Measurements from ENCODE around the gene TRIM33. TPM values are rescaled to one million over a fixed set of nuclear protein-coding genes. Genes with fewer than 3 reads are reported as not detected.
"Not testable (repeated sequence)": the region's sequence is repeated elsewhere in the genome, so short reads cannot be mapped to it uniquely, and the experiment has no call there.

Gene TRIM33
- total and polyA plus RNA-seq, 2 donors (not counting 1 experiment from before 2014, with no cell fraction given): 13.7 to 61.0 TPM

GRCh38 chr1:114423455-114423854, 87.5 kb downstream of the TRIM33 start:
- ChIA-PET POLR2A (no interaction called here), CTCF (no interaction called here)
- H3K27me3 ChIP-seq (replicated peaks in 1 of 4; ENCODE audit: control extremely low read depth in 1 of 4, control insufficient read depth in 3 of 4, insufficient read depth in 4 of 4, low read length in 3 of 4): no peaks in the 10 kb centered on the region
- H3K4me1 ChIP-seq (ENCODE audit: control insufficient read depth in 2 of 2, insufficient read depth in 2 of 2, low read length in 2 of 2): no peaks in the 10 kb centered on the region
- no peak overlapping the region for H3K4me3 Mint-ChIP-seq
- 100% methylated on average over 4 of the region's 7 CpGs for WGBS (ENCODE audit: insufficient coverage)
- H3K9me3 Mint-ChIP-seq (ENCODE audit: insufficient read depth): no peaks in the 10 kb centered on the region
- H3K4me2 ChIP-seq (replicated peaks; ENCODE audit: low read depth, low read length, poor library complexity, severe bottlenecking): no peak overlapping the region
- intact Hi-C loops (cut with micrococcal nuclease): no loop called here
- no peak overlapping the region for H3K27ac ChIP-seq (ENCODE audit: low read length in 2 of 2)
- TF ChIP-seq, protein P1, sequence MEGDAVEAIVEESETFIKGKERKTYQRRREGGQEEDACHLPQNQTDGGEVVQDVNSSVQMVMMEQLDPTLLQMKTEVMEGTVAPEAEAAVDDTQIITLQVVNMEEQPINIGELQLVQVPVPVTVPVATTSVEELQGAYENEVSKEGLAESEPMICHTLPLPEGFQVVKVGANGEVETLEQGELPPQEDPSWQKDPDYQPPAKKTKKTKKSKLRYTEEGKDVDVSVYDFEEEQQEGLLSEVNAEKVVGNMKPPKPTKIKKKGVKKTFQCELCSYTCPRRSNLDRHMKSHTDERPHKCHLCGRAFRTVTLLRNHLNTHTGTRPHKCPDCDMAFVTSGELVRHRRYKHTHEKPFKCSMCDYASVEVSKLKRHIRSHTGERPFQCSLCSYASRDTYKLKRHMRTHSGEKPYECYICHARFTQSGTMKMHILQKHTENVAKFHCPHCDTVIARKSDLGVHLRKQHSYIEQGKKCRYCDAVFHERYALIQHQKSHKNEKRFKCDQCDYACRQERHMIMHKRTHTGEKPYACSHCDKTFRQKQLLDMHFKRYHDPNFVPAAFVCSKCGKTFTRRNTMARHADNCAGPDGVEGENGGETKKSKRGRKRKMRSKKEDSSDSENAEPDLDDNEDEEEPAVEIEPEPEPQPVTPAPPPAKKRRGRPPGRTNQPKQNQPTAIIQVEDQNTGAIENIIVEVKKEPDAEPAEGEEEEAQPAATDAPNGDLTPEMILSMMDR (IDR thresholded peaks at IDR 0.05): no peak
- no peak for TF ChIP-seq EZH2 (IDR thresholded peaks at IDR 0.05; ENCODE audit: borderline replicate concordance, insufficient read depth, low read depth, low read length, poor library complexity, severe bottlenecking)
- no peak overlapping the region for H3K27ac Mint-ChIP-seq
- H2AFZ ChIP-seq (ENCODE audit: insufficient read depth, low read depth, low read length, poor library complexity, severe bottlenecking): no peak overlapping the region
- no peaks in the 10 kb centered on the region for H3K9me3 ChIP-seq (ENCODE audit: control extremely low read depth in 1 of 3, control insufficient read depth in 2 of 3, insufficient read depth in 1 of 3, low read length in 2 of 3)
- H3K9ac ChIP-seq (ENCODE audit: low read length): no peak overlapping the region
- no peaks in the 10 kb centered on the region for H3K27me3 Mint-ChIP-seq
- H3K79me2 ChIP-seq (ENCODE audit: control insufficient read depth, insufficient read depth, low read length): no peaks in the 10 kb centered on the region
- no peaks in the 10 kb centered on the region for H3K4me1 Mint-ChIP-seq
- H4K20me1 ChIP-seq (ENCODE audit: control insufficient read depth, insufficient read depth, low read length, poor library complexity, severe bottlenecking): no peaks in the 10 kb centered on the region
- H3K4me3 ChIP-seq (ENCODE audit: control extremely low read depth in 1 of 5, extremely low read depth in 1 of 5, insufficient read depth in 1 of 5, low read depth in 2 of 5, low read length in 4 of 5): no peak overlapping the region
- peaks cover 9 to 79% of the 10 kb centered on the region in 2 experiments for H3K36me3 ChIP-seq (replicated peaks in 1 of 2; ENCODE audit: control extremely low read depth in 1 of 2, control insufficient read depth in 1 of 2, extremely low read depth in 1 of 2, insufficient read depth in 2 of 2, low read length in 1 of 2)
- no peak for ATAC-seq (ENCODE audit: low read depth)
- DNase-seq: no peak

- H3K36me3 ChIP-seq (replicated peaks in 1 of 2; ENCODE audit: control extremely low read depth in 1 of 2, control insufficient read depth in 1 of 2, extremely low read depth in 1 of 2, insufficient read depth in 2 of 2, low read length in 1 of 2): peaks cover 19 to 68% of the 10 kb centered on the region in 2 experiments
- POLR2A ChIA-PET: interaction anchor here (1.0 kb wide), 1 partner anchor 149 kb away, joined by 3 read pairs; no protein-coding TSS in a partner anchor
- WGBS (ENCODE audit: insufficient coverage): no CpG with 5 or more reads among the region's 7 CpGs
- H3K4me1 Mint-ChIP-seq; H3K9me3 Mint-ChIP-seq (ENCODE audit: insufficient read depth); H3K4me3 ChIP-seq (ENCODE audit: control extremely low read depth in 1 of 5, extremely low read depth in 1 of 5, insufficient read depth in 1 of 5, low read depth in 2 of 5, low read length in 4 of 5); ATAC-seq (ENCODE audit: low read depth); H3K27ac Mint-ChIP-seq; H3K4me1 ChIP-seq (ENCODE audit: control insufficient read depth in 2 of 2, insufficient read depth in 2 of 2, low read length in 2 of 2); H3K27me3 ChIP-seq (replicated peaks in 1 of 4; ENCODE audit: control extremely low read depth in 1 of 4, control insufficient read depth in 3 of 4, insufficient read depth in 4 of 4, low read length in 3 of 4); H3K27ac ChIP-seq (ENCODE audit: low read length in 2 of 2); H4K20me1 ChIP-seq (ENCODE audit: control insufficient read depth, insufficient read depth, low read length, poor library complexity, severe bottlenecking); intact Hi-C loops (cut with micrococcal nuclease); H2AFZ ChIP-seq (ENCODE audit: insufficient read depth, low read depth, low read length, poor library complexity, severe bottlenecking); DNase-seq; CTCF ChIA-PET; H3K27me3 Mint-ChIP-seq; H3K9ac ChIP-seq (ENCODE audit: low read length); H3K4me3 Mint-ChIP-seq; H3K79me2 ChIP-seq (ENCODE audit: control insufficient read depth, insufficient read depth, low read length); H3K9me3 ChIP-seq (ENCODE audit: control extremely low read depth in 1 of 3, control insufficient read depth in 2 of 3, insufficient read depth in 1 of 3, low read length in 2 of 3); H3K4me2 ChIP-seq (replicated peaks; ENCODE audit: low read depth, low read length, poor library complexity, severe bottlenecking): not testable (repeated sequence)
Measured at GRCh38 chr1:114418948-114419347, 92.1 kb downstream of the TRIM33 start.

All from B cell (primary cell).